ENCODE results near the gene LAMA5. TPM values are rescaled to one million over a fixed set of nuclear protein-coding genes. Genes with fewer than 3 reads are reported as not detected.

LAMA5 gene
- total and polyA plus RNA-seq, 2 experiments from 2014 or later = 71.3 to 252 TPM

GRCh38 chr20:62408640-62409039, 41.5 kb upstream of the LAMA5 start:
- WGBS (ENCODE audit: low lambda C conversion rate, missing lambda C conversion rate) = 87% methylated on average over 12 of the region's 12 CpGs
- Histone ChIP-seq H3K4me1 (ENCODE audit: insufficient read depth) (peaks cover 32% of the 10 kb centered on the region), H3K27ac (no peak overlapping the region), H3K4me3 (no peak overlapping the region), H3K27me3 (no peaks in the 10 kb centered on the region), H3K4me2 (no peak overlapping the region), H4K20me1 (ENCODE audit: insufficient read depth, poor library complexity, severe bottlenecking) (no peaks in the 10 kb centered on the region), H3K9me3 (ENCODE audit: low read depth) (no peaks in the 10 kb centered on the region), H3K36me3 (replicated peaks; ENCODE audit: insufficient read depth, low read depth) (no peaks in the 10 kb centered on the region), H2AFZ (no peak overlapping the region), H3K9me2 (replicated peaks; ENCODE audit: insufficient read depth) (no peaks in the 10 kb centered on the region), H3K79me2 (peaks cover 30% of the 10 kb centered on the region)
- DNase-seq (ENCODE audit: low spot score) = no peak
- TF ChIP-seq CTCF (IDR thresholded peaks at IDR 0.05; ENCODE audit: poor library complexity) (no peak), EZH2 (IDR thresholded peaks at IDR 0.05; ENCODE audit: borderline replicate concordance) (no peak), EZH2phosphoT487 (IDR thresholded peaks at IDR 0.05; ENCODE audit: low read depth, severe bottlenecking, unreplicated experiment) (no peak)

- no peaks in the 10 kb centered on the region for H3K36me3 ChIP-seq (replicated peaks; ENCODE audit: insufficient read depth, low read depth)
- TF ChIP-seq EZH2phosphoT487 (IDR thresholded peaks at IDR 0.05; ENCODE audit: low read depth, severe bottlenecking, unreplicated experiment) (no peak), CTCF (IDR thresholded peaks at IDR 0.05; ENCODE audit: poor library complexity) (no peak), EZH2 (IDR thresholded peaks at IDR 0.05; ENCODE audit: borderline replicate concordance) (no peak)
- no peak overlapping the region for H3K4me3 ChIP-seq
- H3K27me3 ChIP-seq = no peaks in the 10 kb centered on the region
- no peak for DNase-seq (ENCODE audit: low spot score)
- H3K4me2 ChIP-seq = peak overlapping the region; percentile 99
- no peaks in the 10 kb centered on the region for H3K9me2 ChIP-seq (replicated peaks; ENCODE audit: insufficient read depth)
- H3K9me3 ChIP-seq (ENCODE audit: low read depth) = no peaks in the 10 kb centered on the region
- H3K27ac ChIP-seq = no peak overlapping the region
- no peaks in the 10 kb centered on the region for H4K20me1 ChIP-seq (ENCODE audit: insufficient read depth, poor library complexity, severe bottlenecking)
- peaks cover 27% of the 10 kb centered on the region for H3K4me1 ChIP-seq (ENCODE audit: insufficient read depth)
- 93% methylated on average over 15 of the region's 15 CpGs for WGBS (ENCODE audit: low lambda C conversion rate, missing lambda C conversion rate)
- H2AFZ ChIP-seq = no peak overlapping the region
- H3K79me2 ChIP-seq = peaks cover 36% of the 10 kb centered on the region
These were observed 40.9 kb upstream of the LAMA5 start for GRCh38 chr20:62408055-62408454.

GRCh38 chr20:62407221-62407992, 40.3 kb upstream of the LAMA5 start, which contains the start of gene CABLES2:
CABLES2 (minus strand) TSS chr20:62407285; CDS start chr20:62407276, 9 bp downstream.
- peak within 1 kb of the TSS; percentile 95 for H2AFZ ChIP-seq
- H3K79me2 ChIP-seq = peaks cover 38% of the 10 kb centered on the region
- H3K36me3 ChIP-seq (replicated peaks; ENCODE audit: insufficient read depth, low read depth) = no peaks in the 10 kb centered on the region
- H3K27ac ChIP-seq = peak within 1 kb of the TSS; percentile 73
- no peaks in the 10 kb centered on the region for H3K9me3 ChIP-seq (ENCODE audit: low read depth)
- no peaks in the 10 kb centered on the region for H3K9me2 ChIP-seq (replicated peaks; ENCODE audit: insufficient read depth)
- no peaks in the 10 kb centered on the region for H3K27me3 ChIP-seq
- H3K4me3 ChIP-seq = peak within 1 kb of the TSS; percentile 70
- peak within 1 kb of the TSS; percentile 99 for H3K4me2 ChIP-seq
- H3K4me1 ChIP-seq (ENCODE audit: insufficient read depth) = peaks cover 23% of the 10 kb centered on the region
- DNase-seq (ENCODE audit: low spot score) = peak; percentile 96
- no peak for TF ChIP-seq CTCF (IDR thresholded peaks at IDR 0.05; ENCODE audit: poor library complexity)
- TF ChIP-seq EZH2phosphoT487 (IDR thresholded peaks at IDR 0.05; ENCODE audit: low read depth, severe bottlenecking, unreplicated experiment) = no peak
- TF ChIP-seq EZH2 (IDR thresholded peaks at IDR 0.05; ENCODE audit: borderline replicate concordance) = no peak
- H4K20me1 ChIP-seq (ENCODE audit: insufficient read depth, poor library complexity, severe bottlenecking) = no peaks in the 10 kb centered on the region
- WGBS (ENCODE audit: low lambda C conversion rate, missing lambda C conversion rate) = 13% methylated on average over 33 of the region's 73 CpGs
